HepG2 (cell line): ENCODE measurements around the gene RPS6KA2. TPM values are rescaled to one million over a fixed set of nuclear protein-coding genes. Genes with fewer than 3 reads are reported as not detected.

Source experiments
- ATAC-seq: fragments of 200-7000 bp; cut with Tn5 transposase; 3 replicates; pipeline ENCODE4 v1.9.1; 2020; ENCODE audit warnings: mild to moderate bottlenecking, moderate library complexity
- BruUV-seq: library from RNA; stranded (reverse); fragments of 400-500 nt; replicated peaks from 2 replicates; lab custom pipeline; 2021; lab: Mats Ljungman, UMichigan
- CTCF ChIA-PET: fragments of 300-600 bp; formaldehyde crosslinking; extraction: SDS; loops from one replicate; lab custom pipeline; 2021; ENCODE audit warnings: low total read pairs, inconsistent platforms, low intra/inter-chr PET ratio; lab: Yijun Ruan, JAX
- POLR2A ChIA-PET: fragments of 350-600 bp; sonication (Branson Sonifier 250); formaldehyde crosslinking; loops from one replicate; lab custom pipeline; 2020; ENCODE audit warnings: antibody characterized with exemption, inconsistent platforms; lab: Yijun Ruan, JAX
- DNase-seq: peaks from one replicate; pipeline ENCODE4 v3.0.0-alpha.2; 2015; ENCODE audit warnings: low spot score
- FAIRE-seq: peaks from 3 replicates; lab custom pipeline; 2011; peaks lifted over from hg19 to GRCh38; lab: Jason Lieb, UNC
- H2AFZ ChIP-seq: one replicate; pipeline ENCODE4 v1.6.1; 2011; ENCODE audit warnings: low read length, inconsistent platforms
- H3K27ac ChIP-seq: fragments of 300-600 bp; 3 replicates; pipeline ENCODE4 v1.8.0; 2011; ENCODE audit warnings: mixed run types, mild to moderate bottlenecking, mixed read lengths, low read length, inconsistent platforms; ENCODE audit not compliant: insufficient read depth; ENCODE audit errors: extremely low read length
- H3K27me3 ChIP-seq, 2 experiments: fragments of 200-600 bp in 1 of 2; 2 replicates in 1 of 2; 3 replicates in 1 of 2; pipeline versions ENCODE4 v1.6.0 to v1.8.0; 2011; ENCODE audit warnings: low read length in 2 of 2, mild to moderate bottlenecking in 2 of 2, moderate library complexity in 2 of 2, inconsistent platforms in 1 of 2; ENCODE audit not compliant: insufficient read depth in 2 of 2, control insufficient read depth in 1 of 2
- H3K36me3 ChIP-seq, 2 experiments: fragments of 200-600 bp in 1 of 2; replicated peaks in 1 of 2; 2 replicates in 1 of 2; 3 replicates in 1 of 2; pipeline versions ENCODE4 v1.5.1 to v1.8.0; 2011; ENCODE audit warnings: low read length in 2 of 2, inconsistent platforms in 1 of 2; ENCODE audit not compliant: insufficient read depth in 2 of 2, control insufficient read depth in 1 of 2
- H3K4me1 ChIP-seq: 2 replicates; pipeline ENCODE4 v1.5.1; 2012; ENCODE audit warnings: low read length, inconsistent platforms; ENCODE audit not compliant: insufficient read depth
- H3K4me2 ChIP-seq: 2 replicates; pipeline ENCODE4 v1.6.0; 2011; ENCODE audit warnings: low read depth, low read length, inconsistent platforms
- H3K4me3 ChIP-seq, 3 experiments: fragments of 200-600 bp in 1 of 3; sonication (generic), shearing (Covaris generic) in 1 of 3; replicated peaks in 1 of 3; 2 replicates each; pipeline ENCODE4 v1.5.1; 2011 to 2016; ENCODE audit warnings: low read length in 3 of 3, inconsistent platforms in 2 of 3, low read depth in 2 of 3, mild to moderate bottlenecking in 2 of 3, control low read depth in 1 of 3, mixed read lengths in 1 of 3; ENCODE audit not compliant: insufficient read depth in 1 of 3
- H3K79me2 ChIP-seq: one replicate; pipeline ENCODE4 v1.6.1; 2011; ENCODE audit warnings: low read length, inconsistent platforms; ENCODE audit not compliant: insufficient read depth
- H3K9ac ChIP-seq: 2 replicates; pipeline ENCODE4 v1.6.0; 2011; ENCODE audit warnings: mild to moderate bottlenecking, low read depth, low read length, inconsistent platforms; ENCODE audit not compliant: insufficient read depth
- H3K9me3 ChIP-seq: 2 replicates; pipeline ENCODE4 v1.5.1; 2012; ENCODE audit warnings: mild to moderate bottlenecking, low read length
- H4K20me1 ChIP-seq: 2 replicates; pipeline ENCODE4 v1.6.0; 2011; ENCODE audit warnings: inconsistent platforms, mild to moderate bottlenecking, low read length, moderate library complexity; ENCODE audit not compliant: insufficient read depth
- JUNB ChIP-seq: sonication (generic); formaldehyde crosslinking; IDR thresholded peaks from 2 replicates; pipeline ENCODE4 v1.8.0; 2022; ENCODE audit warnings: missing genetic modification reagents, mild to moderate bottlenecking, borderline replicate concordance
- MED13 ChIP-seq: sonication (generic); formaldehyde crosslinking; IDR thresholded peaks from 2 replicates; pipeline ENCODE4 v1.5.0; 2020; ENCODE audit warnings: missing genetic modification reagents
- ZNF543 ChIP-seq: sonication (generic); formaldehyde crosslinking; IDR thresholded peaks from 2 replicates; pipeline ENCODE4 v1.4.0; 2020; ENCODE audit warnings: mild to moderate bottlenecking, missing genetic modification reagents
- ZNF589 ChIP-seq: sonication (generic); formaldehyde crosslinking; conservative IDR thresholded peaks from 2 replicates; pipeline ENCODE4 v1.8.0; 2022; ENCODE audit warnings: mild to moderate bottlenecking, moderate library complexity, missing genetic modification reagents
- ZNF619 ChIP-seq: sonication (generic); formaldehyde crosslinking; IDR thresholded peaks from 2 replicates; pipeline ENCODE4 v1.4.0; 2020; ENCODE audit warnings: mild to moderate bottlenecking, missing genetic modification reagents
- WGBS: methylation state at CpG from one replicate; pipeline ENCODE4 v1.1.6; 2017; ENCODE audit warnings: low lambda C conversion rate; 5-methylcytosine and 5-hydroxymethylcytosine counted together
- in situ Hi-C: cut with HindIII; loops from 2 replicates; pipeline ENCODE4 v1.10.0; 2017; ENCODE audit warnings: low pct_unique_long_range_greater_than_20kb; ENCODE audit not compliant: extremely low pct_ligation_motif_present
- intact Hi-C: fragments of 100-400 bp; cut with micrococcal nuclease; formaldehyde crosslinking; loops from one replicate; pipeline ENCODE4 v1.10.0; 2022; ENCODE audit not compliant: unreplicated experiment
- polyA plus RNA-seq, 8 experiments: library from polyadenylated mRNA; depleted of rRNA in 3 of 8; stranded (reverse) in 7 of 8; unstranded in 1 of 8; fragments of >200 nt; fragmentation: Illumina TruSeq in 4 of 8; extraction: Trizol in 4 of 8; gene quantifications; 2 replicates each; pipeline versions ENCODE4 v1.2.1 to v1.2.3, GENCODE V29; 2011 to 2016; ENCODE audit warnings: low read depth in 4 of 8, missing spikeins in 1 of 8, mixed read lengths in 1 of 8; ENCODE audit not compliant: insufficient read depth in 1 of 8
- total RNA-seq, 5 experiments: library from RNA; depleted of rRNA; stranded (reverse); fragments of >200 nt; fragmentation: Illumina TruSeq; extraction: Trizol; gene quantifications; 2 replicates each; pipeline ENCODE4 v1.2.3, GENCODE V29; 2016; ENCODE audit warnings: low read depth in 1 of 5
- TF ChIP-seq, protein P1 (sequence below): IDR thresholded peaks from 2 replicates; pipeline ENCODE4 v1.6.1; 2016; ENCODE audit warnings: control low read depth
- TF ChIP-seq, protein P2 (sequence below): sonication (generic); formaldehyde crosslinking; IDR thresholded peaks from 2 replicates; pipeline ENCODE4 v1.4.0; 2020; ENCODE audit warnings: missing genetic modification reagents, mild to moderate bottlenecking, borderline replicate concordance

Gene RPS6KA2
- total and polyA plus RNA-seq, 2 of the 13 experiments (the other 11 are each of a cell fraction or from before 2014, with no cell fraction given): 0.22 to 0.38 TPM

GRCh38 chr6:166611631-166612030 lies 15.4 kb downstream of the RPS6KA2 start:
- H3K4me2 ChIP-seq: no peak overlapping the region
- H3K27me3 ChIP-seq: peaks cover 5 to 66% of the 10 kb centered on the region in 2 experiments
- no peaks in the 10 kb centered on the region for H3K9me3 ChIP-seq
- no peak overlapping the region for H3K27ac ChIP-seq
- intact Hi-C loops: no loop called here
- H3K36me3 ChIP-seq: no peaks in the 10 kb centered on the region
- ATAC-seq: no peak
- H3K79me2 ChIP-seq: no peaks in the 10 kb centered on the region
- ChIA-PET CTCF (no interaction called here), POLR2A (no interaction called here)
- H4K20me1 ChIP-seq: no peaks in the 10 kb centered on the region
- H2AFZ ChIP-seq: no peak overlapping the region
- WGBS: 0% methylated on average over 4 of the region's 4 CpGs
- no peak for FAIRE-seq
- H3K9ac ChIP-seq: no peak overlapping the region
- no peak for DNase-seq
- in situ Hi-C loops: no loop called here
- H3K4me1 ChIP-seq: no peaks in the 10 kb centered on the region
- TF ChIP-seq MED13: no peak
- TF ChIP-seq ZNF543: no peak
- H3K4me3 ChIP-seq: no peak overlapping the region
- BruUV-seq: no TSS peak

GRCh38 chr6:166610069-166610468 lies 17.0 kb downstream of the RPS6KA2 start:
- Histone ChIP-seq H4K20me1 (no peaks in the 10 kb centered on the region), H3K27me3 (peaks cover 3 to 57% of the 10 kb centered on the region in 2 experiments; a peak in 4 of 5 replicates), H2AFZ (no peak overlapping the region), H3K9ac (no peak overlapping the region), H3K4me3 (no peak overlapping the region), H3K4me2 (no peak overlapping the region), H3K27ac (no peak overlapping the region), H3K79me2 (no peaks in the 10 kb centered on the region), H3K9me3 (no peaks in the 10 kb centered on the region), H3K36me3 (no peaks in the 10 kb centered on the region), H3K4me1 (no peaks in the 10 kb centered on the region)
- no peak for TF ChIP-seq JUNB (CRISPR knock-in tag)
- TF ChIP-seq, protein P1, sequence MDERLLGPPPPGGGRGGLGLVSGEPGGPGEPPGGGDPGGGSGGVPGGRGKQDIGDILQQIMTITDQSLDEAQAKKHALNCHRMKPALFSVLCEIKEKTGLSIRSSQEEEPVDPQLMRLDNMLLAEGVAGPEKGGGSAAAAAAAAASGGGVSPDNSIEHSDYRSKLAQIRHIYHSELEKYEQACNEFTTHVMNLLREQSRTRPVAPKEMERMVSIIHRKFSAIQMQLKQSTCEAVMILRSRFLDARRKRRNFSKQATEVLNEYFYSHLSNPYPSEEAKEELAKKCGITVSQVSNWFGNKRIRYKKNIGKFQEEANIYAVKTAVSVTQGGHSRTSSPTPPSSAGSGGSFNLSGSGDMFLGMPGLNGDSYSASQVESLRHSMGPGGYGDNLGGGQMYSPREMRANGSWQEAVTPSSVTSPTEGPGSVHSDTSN: no peak
- TF ChIP-seq ZNF589 (CRISPR knock-in tag): no peak
- TF ChIP-seq, protein P2, sequence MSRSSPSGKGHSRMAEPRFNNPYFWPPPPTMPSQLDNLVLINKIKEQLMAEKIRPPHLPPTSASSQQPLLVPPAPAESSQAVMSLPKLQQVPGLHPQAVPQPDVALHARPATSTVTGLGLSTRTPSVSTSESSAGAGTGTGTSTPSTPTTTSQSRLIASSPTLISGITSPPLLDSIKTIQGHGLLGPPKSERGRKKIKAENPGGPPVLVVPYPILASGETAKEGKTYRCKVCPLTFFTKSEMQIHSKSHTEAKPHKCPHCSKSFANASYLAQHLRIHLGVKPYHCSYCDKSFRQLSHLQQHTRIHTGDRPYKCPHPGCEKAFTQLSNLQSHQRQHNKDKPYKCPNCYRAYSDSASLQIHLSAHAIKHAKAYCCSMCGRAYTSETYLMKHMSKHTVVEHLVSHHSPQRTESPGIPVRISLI (CRISPR knock-in tag): no peak
- TF ChIP-seq ZNF619 (CRISPR knock-in tag): no peak
- no peak for ATAC-seq
- intact Hi-C loops: no loop called here
- in situ Hi-C loops: no loop called here
- POLR2A ChIA-PET: no interaction called here
- no TSS peak for BruUV-seq
- WGBS: 12% methylated on average over 9 of the region's 9 CpGs
- no peak for DNase-seq
- FAIRE-seq: no peak
- CTCF ChIA-PET: no interaction called here
